ENCODE measurements around the gene TPSD1.
A peak's percentile ranks its signal among the peaks of the same experiment; 100 is the strongest.
"Not testable (repeated sequence)": the region's sequence is repeated elsewhere in the genome, so short reads cannot be mapped to it uniquely, and the experiment has no call there.

The TPSD1 gene

GRCh38 chr16:1293921-1294656 lies 38.2 kb downstream of the TPSD1 start:
- no peak for DNase-seq (ENCODE audit: insufficient read length, low spot score)
- FAIRE-seq, result no peak

GRCh38 chr16:1295465-1295864 lies 39.6 kb downstream of the TPSD1 start:
- FAIRE-seq (no peak), DNase-seq (ENCODE audit: insufficient read length, low spot score) (no peak)

GRCh38 chr16:1296688-1297017 lies 40.8 kb downstream of the TPSD1 start:
- not testable (repeated sequence) for FAIRE-seq

GRCh38 chr16:1297018-1297696 lies 41.3 kb downstream of the TPSD1 start:
- FAIRE-seq (no peak), DNase-seq (ENCODE audit: insufficient read length, low spot score) (no peak)

More at GRCh38 chr16:1296688-1297017, 40.8 kb downstream of the TPSD1 start:
- DNase-seq (ENCODE audit: insufficient read length, low spot score), result not testable (repeated sequence)

- DNase-seq (ENCODE audit: insufficient read length, low spot score) (no peak), FAIRE-seq (no peak)
Measured at GRCh38 chr16:1298406-1298805, 42.5 kb downstream of the TPSD1 start.

GRCh38 chr16:1299012-1299867 lies 43.4 kb downstream of the TPSD1 start:
- no peak for DNase-seq (ENCODE audit: insufficient read length, low spot score)
- FAIRE-seq, result no peak

- FAIRE-seq (no peak), DNase-seq (ENCODE audit: insufficient read length, low spot score) (no peak)
Measured at GRCh38 chr16:1299868-1300203, 44.0 kb downstream of the TPSD1 start.

GRCh38 chr16:1300664-1301476 lies 45.0 kb downstream of the TPSD1 start:
- FAIRE-seq (no peak), DNase-seq (ENCODE audit: insufficient read length, low spot score) (peak; percentile 89)

- no peak for FAIRE-seq
- no peak for DNase-seq (ENCODE audit: insufficient read length, low spot score)
Measured at GRCh38 chr16:1301562-1301961, 45.7 kb downstream of the TPSD1 start.

- DNase-seq (ENCODE audit: insufficient read length, low spot score), result no peak
Measured at GRCh38 chr16:1305823-1306222, 50.0 kb downstream of the TPSD1 start.

GRCh38 chr16:1306334-1306733 lies 50.5 kb downstream of the TPSD1 start:
- FAIRE-seq, result no peak

More at GRCh38 chr16:1305823-1306222, 50.0 kb downstream of the TPSD1 start:
- no peak for FAIRE-seq

GRCh38 chr16:1308036-1308976 lies 52.4 kb downstream of the TPSD1 start:
- peak; percentile 57 for FAIRE-seq
- no peak for DNase-seq (ENCODE audit: insufficient read length, low spot score)

More at GRCh38 chr16:1306334-1306733, 50.5 kb downstream of the TPSD1 start:
- no peak for DNase-seq (ENCODE audit: insufficient read length, low spot score)

Data from GM19239 (cell line).